ENCODE results near the gene KCNQ1.

DNA sequence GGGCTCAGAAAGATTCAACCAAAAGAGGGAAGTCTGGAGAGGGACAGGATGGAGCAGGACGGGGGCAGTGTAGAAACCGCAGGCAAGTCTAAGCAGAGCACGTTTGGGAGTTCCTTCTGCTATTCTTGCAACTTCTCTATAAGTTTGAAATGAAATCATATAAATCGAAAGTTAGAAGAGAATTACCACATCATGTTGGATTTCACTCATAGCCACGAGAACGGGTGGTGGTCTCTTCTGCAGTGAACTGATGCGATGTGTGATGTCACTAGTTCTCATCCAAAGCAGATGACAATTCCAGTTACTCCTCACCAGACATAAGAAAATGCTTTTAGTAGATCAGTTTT is 36.0 kb downstream of the KCNQ1 start:
- TF ChIP-seq BRF1 (IDR thresholded peaks at IDR 0.05; ENCODE audit: borderline replicate concordance, extremely low read depth, insufficient read length), result no peak
- no peak for TF ChIP-seq ZNF592 (IDR thresholded peaks at IDR 0.05)
- no peak for TF ChIP-seq HDAC2 (IDR thresholded peaks at IDR 0.05)
- TF ChIP-seq USF1 (CRISPR knock-in tag; IDR thresholded peaks at IDR 0.05), result no peak
- TF ChIP-seq GATAD2B (IDR thresholded peaks at IDR 0.05; ENCODE audit: borderline replicate concordance), result no peak
- TF ChIP-seq CTCF (IDR thresholded peaks at IDR 0.05 in 2 of 3, conservative IDR thresholded peaks at IDR 0.05 in 1 of 3; ENCODE audit: insufficient read depth in 2 of 3, low read depth in 1 of 3, low read length in 3 of 3), result no peak
- no peak for TF ChIP-seq FOSL1 (tag; conservative IDR thresholded peaks at IDR 0.05)
- TF ChIP-seq EP300 (IDR thresholded peaks at IDR 0.05; ENCODE audit: low read length), result no peak
- TF ChIP-seq PTRF (tag; IDR thresholded peaks at IDR 0.05), result no peak
